K562 (cell line): ENCODE data around the gene KCNJ14. TPM values are rescaled to one million over a fixed set of nuclear protein-coding genes. Genes with fewer than 3 reads are reported as not detected.

Experiments used
- ARID1B ChIP-seq: fragments of 450-650 bp; IDR thresholded peaks from 2 replicates; pipeline ENCODE4 v1.6.1; 2016; ENCODE audit warnings: antibody characterized with exemption, mild to moderate bottlenecking, inconsistent platforms
- BCLAF1 ChIP-seq, 2 experiments: fragments of 450-650 bp in 1 of 2; IDR thresholded peaks; 2 replicates each; pipeline ENCODE4 v1.6.1; 2011 to 2017; ENCODE audit warnings: low read depth in 2 of 2, antibody characterized with exemption in 1 of 2, borderline replicate concordance in 1 of 2, low read length in 1 of 2, mild to moderate bottlenecking in 1 of 2, mixed read lengths in 1 of 2; ENCODE audit not compliant: control insufficient read depth in 1 of 2
- FOXJ2 ChIP-seq: fragments of 200-800 bp; sonication (Bioruptor generic); IDR thresholded peaks from 2 replicates; pipeline ENCODE4 v1.6.1; 2016; ENCODE audit warnings: missing genetic modification characterization, missing compliant biosample characterization
- MECOM ChIP-seq: fragments of 250-450 bp; sonication (Bioruptor Pico); IDR thresholded peaks from 2 replicates; pipeline ENCODE4 v1.8.0; 2022; ENCODE audit warnings: inconsistent platforms
- NONO ChIP-seq, 2 experiments: fragments of 200-400 bp in 1 of 2; fragments of 450-650 bp in 1 of 2; formaldehyde crosslinking in 1 of 2; IDR thresholded peaks; 2 replicates each; pipeline ENCODE4 v1.6.1; 2017; ENCODE audit warnings: low read depth in 2 of 2, mild to moderate bottlenecking in 2 of 2, moderate library complexity in 2 of 2, low read length in 1 of 2
- NR2F6 ChIP-seq: fragments of 450-650 bp; formaldehyde crosslinking; IDR thresholded peaks from 2 replicates; pipeline ENCODE4 v1.4.0; 2020; ENCODE audit warnings: mild to moderate bottlenecking
- RREB1 ChIP-seq: fragments of 250-450 bp; sonication (Bioruptor Pico); IDR thresholded peaks from 2 replicates; pipeline ENCODE4 v1.4.0; 2020
- TFAP4 ChIP-seq: sonication (generic); formaldehyde crosslinking; IDR thresholded peaks from 2 replicates; pipeline ENCODE4 v1.8.0; 2022; ENCODE audit warnings: missing genetic modification reagents, mild to moderate bottlenecking, moderate library complexity, borderline replicate concordance
- ZBTB5 ChIP-seq: fragments of 450-650 bp; IDR thresholded peaks from 2 replicates; pipeline ENCODE4 v1.6.1; 2017; ENCODE audit warnings: antibody characterized with exemption
- ZNF764 ChIP-seq: fragments of 250-450 bp; sonication (Bioruptor Pico); IDR thresholded peaks from 2 replicates; pipeline ENCODE4 v1.4.0; 2020; ENCODE audit warnings: low read depth, mild to moderate bottlenecking, moderate library complexity
- polyA plus RNA-seq, 8 experiments: library from polyadenylated mRNA; depleted of rRNA in 4 of 8; stranded (reverse) in 5 of 8; unstranded in 3 of 8; fragments of >200 nt; fragmentation: Nextera tagmentation in 2 of 8; fragmentation: Illumina TruSeq in 1 of 8; extraction: Ambion mirVana in 2 of 8; extraction: Trizol in 1 of 8; gene quantifications; 2 replicates each; pipeline versions ENCODE4 v1.2.1 to v1.2.3, GENCODE V29; 2011 to 2014; ENCODE audit warnings: inconsistent platforms in 1 of 8, missing spikeins in 1 of 8
- total RNA-seq, 7 experiments: library from RNA; depleted of rRNA in 6 of 7; stranded (reverse); fragments of >200 nt in 6 of 7; fragmentation: Illumina TruSeq in 2 of 7; extraction: Trizol in 2 of 7; gene quantifications; 2 replicates each; pipeline versions ENCODE4 v1.2.1 to v1.2.3, GENCODE V29; 2011 to 2021; ENCODE audit warnings: low replicate concordance in 1 of 7

The KCNJ14 gene
- total and polyA plus RNA-seq, 9 of the 15 experiments (the other 6 are each of a cell fraction or from before 2014, with no cell fraction given), result 0.15 to 1.6 (median 0.49) TPM

GRCh38 chr19:48418317-48419064 is 36.9 kb upstream of the KCNJ14 start (continued):
- no peak for TF ChIP-seq NR2F6 (CRISPR knock-in tag)
- no peak for TF ChIP-seq FOXJ2 (tag)
- peak; percentile 77; the same call in 1 of the 2 replicates for TF ChIP-seq ZNF764 (CRISPR knock-in tag)
- no peak for TF ChIP-seq NONO (IDR thresholded peaks at IDR 0.05; ENCODE audit: low read depth in 2 of 2, low read length in 1 of 2)
- TF ChIP-seq ARID1B, result peak; percentile 40; the same call in 1 of the 2 replicates
- TF ChIP-seq RREB1 (CRISPR knock-in tag), result no peak
- no peak for TF ChIP-seq ZBTB5
- no peak for TF ChIP-seq BCLAF1 (IDR thresholded peaks at IDR 0.05; ENCODE audit: borderline replicate concordance in 1 of 2, control insufficient read depth in 1 of 2, low read depth in 2 of 2, low read length in 1 of 2)
- peak; percentile 33; the same call in 1 of the 2 replicates for TF ChIP-seq TFAP4 (CRISPR knock-in tag)
- TF ChIP-seq MECOM (CRISPR knock-in tag), result no peak
